ENCODE data around the gene PRDM15.

The PRDM15 gene

GRCh38 chr21:41840880-41841279, 38.3 kb downstream of the PRDM15 start:
- no peak for DNase-seq (ENCODE audit: low spot score)

- DNase-seq (ENCODE audit: low spot score), result no peak
Measured at GRCh38 chr21:41839387-41840000, 39.6 kb downstream of the PRDM15 start.

GRCh38 chr21:41837756-41838297, 41.3 kb downstream of the PRDM15 start:
- no peak for DNase-seq (ENCODE audit: low spot score)

GRCh38 chr21:41836166-41837015, 42.8 kb downstream of the PRDM15 start:
- no peak for DNase-seq (ENCODE audit: low spot score)

GRCh38 chr21:41835711-41836154, 43.4 kb downstream of the PRDM15 start:
- DNase-seq (ENCODE audit: low spot score), result no peak

- DNase-seq (ENCODE audit: low spot score), result no peak
Measured at GRCh38 chr21:41834926-41835663, 44.0 kb downstream of the PRDM15 start.

- DNase-seq (ENCODE audit: low spot score), result no peak
Measured at GRCh38 chr21:41834252-41834925, 44.8 kb downstream of the PRDM15 start.

GRCh38 chr21:41833497-41834115, 45.5 kb downstream of the PRDM15 start:
- DNase-seq (ENCODE audit: low spot score), result no peak

GRCh38 chr21:41832596-41833496, 46.3 kb downstream of the PRDM15 start:
- no peak for DNase-seq (ENCODE audit: low spot score)

- no peak for DNase-seq (ENCODE audit: low spot score)
Measured at GRCh38 chr21:41831866-41832595, 47.1 kb downstream of the PRDM15 start.

- DNase-seq (ENCODE audit: low spot score), result no peak
Measured at GRCh38 chr21:41831453-41831831, 47.7 kb downstream of the PRDM15 start.

- DNase-seq (ENCODE audit: low spot score), result no peak
Measured at GRCh38 chr21:41830764-41831452, 48.2 kb downstream of the PRDM15 start.

GRCh38 chr21:41830145-41830707, 48.9 kb downstream of the PRDM15 start:
- no peak for DNase-seq (ENCODE audit: low spot score)

GRCh38 chr21:41828884-41829360, 50.2 kb downstream of the PRDM15 start:
- no peak for DNase-seq (ENCODE audit: low spot score)

- no peak for DNase-seq (ENCODE audit: low spot score)
Measured at GRCh38 chr21:41827951-41828883, 50.9 kb downstream of the PRDM15 start.

- DNase-seq (ENCODE audit: low spot score), result no peak
Measured at GRCh38 chr21:41825881-41826280, 53.3 kb downstream of the PRDM15 start.

GRCh38 chr21:41825216-41825615, 53.9 kb downstream of the PRDM15 start:
- no peak for DNase-seq (ENCODE audit: low spot score)
